Inflammatory macrophage treated with lipopolysaccharide for 4 hours (primary cell): ENCODE results near the gene PRPF38B.
"Not testable (repeated sequence)": the region's sequence is repeated elsewhere in the genome, so short reads cannot be mapped to it uniquely, and the experiment has no call there.

ENCODE experiments used
- DNase-seq: peaks from one replicate; pipeline ENCODE4 v3.0.0-alpha.2; 2020

Gene PRPF38B

GRCh38 chr1:108679586-108680213 is 12.4 kb upstream of the PRPF38B start:
- DNase-seq, result no peak

GRCh38 chr1:108681701-108682100 is 10.4 kb upstream of the PRPF38B start:
- DNase-seq, result not testable (repeated sequence)

- no peak for DNase-seq
Measured at GRCh38 chr1:108685529-108685928, 6.6 kb upstream of the PRPF38B start.

GRCh38 chr1:108686614-108687313 is 5.3 kb upstream of the PRPF38B start:
- no peak for DNase-seq

DNA sequence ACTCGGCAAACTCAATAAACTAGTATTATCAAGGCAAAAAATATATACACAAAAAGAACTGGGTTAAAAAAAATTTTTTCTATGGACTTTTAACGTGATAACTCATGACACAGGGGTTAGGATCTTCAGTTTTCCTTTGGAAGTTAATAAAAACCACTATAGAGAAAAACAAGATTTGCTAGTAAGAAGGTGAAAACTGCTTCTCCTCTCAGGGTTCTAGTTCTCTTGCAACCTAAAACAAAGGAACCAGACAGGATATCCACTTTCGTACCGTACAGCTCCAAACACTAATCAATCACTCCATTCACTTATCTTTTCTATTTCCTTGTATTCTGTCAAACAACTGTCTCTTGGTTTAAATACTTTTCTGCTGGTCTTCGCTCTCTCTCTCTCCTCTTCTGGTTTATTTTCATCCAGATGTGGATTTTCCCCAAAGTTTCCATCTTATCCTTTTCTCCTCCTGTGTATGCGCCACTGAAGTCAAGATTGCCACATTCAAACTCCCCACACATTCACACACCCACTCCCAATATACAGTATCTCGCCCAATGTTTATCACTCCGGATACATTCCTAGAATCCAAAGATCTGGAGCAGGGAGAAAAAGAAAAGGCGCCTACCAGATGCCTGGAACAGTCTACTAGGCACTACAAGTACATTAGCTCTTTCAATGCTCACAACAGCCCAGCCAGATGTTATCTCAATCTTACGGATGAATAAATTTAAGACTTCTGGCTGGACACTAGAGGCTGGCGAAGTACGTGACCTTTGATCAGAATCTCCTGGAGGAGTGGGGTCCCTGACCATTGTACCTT is 775 bp upstream of the PRPF38B start:
- DNase-seq, result no peak

- DNase-seq, result peak; percentile 66
Measured at GRCh38 chr1:108692724-108693655, 880 bp downstream of the PRPF38B start.

GRCh38 chr1:108695535-108695934 is 3.4 kb downstream of the PRPF38B start:
- peak; percentile 25 for DNase-seq

DNA sequence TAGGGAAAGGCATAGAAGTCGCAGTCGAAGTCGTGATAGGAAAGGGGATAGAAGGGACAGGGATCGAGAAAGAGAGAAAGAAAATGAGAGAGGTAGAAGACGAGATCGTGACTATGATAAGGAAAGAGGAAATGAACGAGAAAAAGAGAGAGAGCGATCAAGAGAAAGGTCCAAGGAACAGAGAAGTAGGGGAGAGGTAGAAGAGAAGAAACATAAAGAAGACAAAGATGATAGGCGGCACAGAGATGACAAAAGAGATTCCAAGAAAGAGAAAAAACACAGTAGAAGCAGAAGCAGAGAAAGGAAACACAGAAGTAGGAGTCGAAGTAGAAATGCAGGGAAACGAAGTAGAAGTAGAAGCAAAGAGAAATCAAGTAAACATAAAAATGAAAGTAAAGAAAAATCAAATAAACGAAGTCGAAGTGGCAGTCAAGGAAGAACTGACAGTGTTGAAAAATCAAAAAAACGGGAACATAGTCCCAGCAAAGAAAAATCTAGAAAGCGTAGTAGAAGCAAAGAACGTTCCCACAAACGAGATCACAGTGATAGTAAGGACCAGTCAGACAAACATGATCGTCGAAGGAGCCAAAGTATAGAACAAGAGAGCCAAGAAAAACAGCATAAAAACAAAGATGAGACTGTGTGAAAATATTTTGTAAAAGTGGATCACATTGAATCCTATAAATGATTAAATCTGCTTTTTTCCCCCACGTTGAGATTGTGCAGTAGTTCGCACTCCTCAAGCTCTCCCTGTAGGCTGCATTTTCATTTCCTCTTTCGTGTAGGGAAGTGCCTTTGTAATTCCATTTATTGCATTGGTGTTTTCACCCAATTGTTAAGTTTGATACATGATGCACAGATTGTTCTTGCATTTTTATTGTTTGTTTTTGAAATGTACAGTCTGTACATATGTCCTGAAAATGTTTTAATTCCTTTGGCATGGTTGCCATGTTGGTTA is 7.5 kb downstream of the PRPF38B start:
- DNase-seq, result peak; percentile 74

DNA sequence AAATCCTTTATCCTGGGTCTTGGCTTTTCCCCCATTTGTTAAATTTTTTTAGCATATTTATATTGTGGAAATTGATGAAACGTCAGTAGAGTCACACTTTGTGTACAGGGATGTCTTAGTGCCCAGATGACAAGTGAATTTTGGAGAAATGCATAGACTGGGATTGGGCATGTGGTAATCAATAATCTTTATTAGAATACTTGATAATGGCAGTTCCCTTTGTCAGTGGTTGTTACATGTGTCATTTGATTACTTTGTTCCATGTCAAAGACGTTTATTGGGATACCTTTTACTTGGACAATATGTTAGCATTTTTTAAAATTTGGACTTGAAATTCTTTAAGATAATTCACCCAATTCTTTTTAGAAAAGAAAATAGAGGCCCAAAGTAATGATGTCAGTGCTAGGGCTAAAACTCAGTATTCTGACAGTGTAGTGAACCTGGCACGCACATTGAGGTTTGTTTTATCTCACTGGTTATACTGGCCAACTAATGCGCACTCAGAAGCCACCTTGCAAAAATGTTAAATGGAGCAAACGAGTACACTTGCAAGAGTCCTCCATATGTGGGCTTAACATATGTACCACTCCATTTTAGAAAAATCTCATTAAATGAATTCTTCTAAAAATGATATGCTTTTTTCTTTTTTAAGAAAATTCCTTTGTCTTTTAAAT is 9.2 kb downstream of the PRPF38B start:
- no peak for DNase-seq

DNA sequence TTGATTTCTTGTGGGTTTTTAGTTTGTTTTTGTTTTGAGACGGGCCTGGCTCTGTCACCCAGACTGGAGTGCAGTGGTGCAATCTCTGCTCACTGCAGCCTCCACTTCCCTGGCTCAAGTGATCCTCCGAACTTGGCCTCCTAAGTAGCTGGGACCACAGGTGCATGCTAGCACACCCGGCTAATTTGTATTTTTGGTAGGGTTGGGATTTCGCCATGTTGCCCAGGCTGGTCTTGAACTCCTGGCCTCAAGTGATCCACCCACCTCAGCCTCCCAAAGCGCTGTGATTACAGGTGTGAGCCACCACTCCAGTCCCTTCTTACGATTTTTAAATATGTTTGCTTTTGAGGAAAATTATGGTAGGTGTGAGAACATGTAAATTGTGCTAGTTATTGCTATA is 10.0 kb downstream of the PRPF38B start:
- DNase-seq, result not testable (repeated sequence)

GRCh38 chr1:108703939-108704338 is 11.8 kb downstream of the PRPF38B start:
- peak; percentile 33 for DNase-seq

GRCh38 chr1:108704496-108704895 is 12.4 kb downstream of the PRPF38B start:
- no peak for DNase-seq

GRCh38 chr1:108706643-108707042 is 14.5 kb downstream of the PRPF38B start:
- no peak for DNase-seq

DNA sequence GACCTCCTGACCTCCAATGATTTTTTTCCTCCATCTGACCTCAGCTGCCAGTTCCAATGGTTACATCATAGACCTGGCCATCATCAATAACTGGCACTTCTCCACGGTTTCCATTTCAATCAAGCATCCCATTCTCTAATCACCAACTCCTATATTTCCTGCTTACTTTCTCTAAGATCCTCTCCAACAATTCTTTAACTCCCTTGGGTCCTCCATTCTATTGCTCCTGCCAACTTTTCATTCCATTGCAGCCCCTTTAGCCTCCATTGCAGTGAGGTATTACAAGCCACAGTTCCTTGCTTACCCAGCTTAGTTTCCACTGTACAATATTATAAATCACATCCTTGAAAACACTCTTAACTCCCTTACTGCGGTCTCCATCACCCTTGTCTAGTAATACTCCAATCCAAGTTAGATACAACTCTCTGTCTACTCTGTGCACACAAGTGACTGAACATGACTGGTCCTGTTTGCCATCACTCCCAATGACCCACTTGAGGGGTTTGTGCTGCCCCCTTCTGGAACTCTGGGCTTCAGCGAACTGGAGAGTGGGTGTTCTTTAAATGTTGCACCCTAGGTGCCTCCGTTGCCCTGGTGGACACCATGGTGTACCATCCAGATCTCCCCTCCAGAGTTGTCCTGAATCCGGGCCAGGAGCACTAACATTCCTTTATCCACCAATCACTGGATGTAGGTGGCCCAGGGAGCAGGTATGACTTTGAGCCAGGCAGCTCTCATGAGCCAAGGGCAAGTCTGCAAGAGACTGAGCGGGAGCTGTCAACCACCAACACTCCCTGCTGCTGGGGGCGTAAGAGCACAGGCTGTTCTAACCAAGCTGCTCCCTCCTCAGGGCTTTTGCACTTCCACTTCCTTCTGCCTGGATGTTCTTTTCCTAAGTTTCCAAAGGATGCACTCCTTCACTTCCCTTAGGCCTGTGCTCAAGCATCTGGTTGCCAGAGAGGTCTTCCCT is 16.9 kb downstream of the PRPF38B start:
- peak; percentile 30 for DNase-seq

DNA sequence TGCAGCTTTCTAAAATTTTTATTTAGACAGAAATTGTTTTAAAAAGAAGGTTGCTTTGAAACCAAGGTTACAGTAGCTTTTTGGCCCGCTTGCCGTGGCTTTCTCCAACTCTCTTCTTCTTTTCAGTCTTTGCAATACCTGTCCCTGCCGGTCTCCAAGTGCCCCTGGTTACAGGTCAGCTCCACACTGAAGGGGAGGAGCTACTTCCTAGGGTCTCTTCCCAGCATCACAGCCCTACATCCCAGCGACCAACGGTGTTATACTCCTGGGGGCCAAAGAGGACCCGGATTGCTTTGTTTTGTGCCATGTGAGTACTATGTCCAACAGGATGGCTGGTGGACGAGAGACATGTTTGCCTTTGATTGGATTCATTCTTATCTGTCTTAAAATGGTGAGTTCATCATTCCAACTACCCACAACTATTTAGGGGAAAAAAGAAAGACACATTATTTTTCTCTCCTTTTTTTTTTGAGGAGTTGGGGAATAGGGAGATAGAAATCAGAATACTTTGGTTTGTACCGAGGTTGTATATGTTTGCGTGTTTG is 20.6 kb downstream of the PRPF38B start, which contains the start of gene FNDC7:
Gene FNDC7 (plus strand): TSS at position 303 of the 545 bp plus-strand sequence. CDS start 26 bp downstream, at position 329.
- no peak for DNase-seq

DNA sequence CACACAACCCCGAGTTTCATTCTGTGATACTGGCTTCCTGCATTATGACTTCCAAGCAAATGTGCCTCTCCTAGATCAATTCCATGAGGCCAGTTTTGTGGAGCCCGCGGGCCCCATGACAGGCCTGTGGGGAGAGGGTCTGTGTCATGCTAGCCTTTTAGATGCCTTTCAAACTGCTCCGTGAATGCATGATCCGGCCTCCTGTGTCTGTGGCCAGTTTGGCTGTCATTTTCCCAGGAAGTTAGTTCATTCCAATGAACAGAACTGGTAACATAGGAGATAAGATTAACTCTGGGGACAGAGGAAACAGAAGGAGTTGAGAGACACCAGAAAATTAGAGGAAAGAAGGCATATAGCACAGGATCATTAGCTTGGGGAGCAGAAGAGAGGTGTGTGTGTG is 23.8 kb downstream of the PRPF38B start:
- DNase-seq, result no peak

GRCh38 chr1:108716437-108717230 is 24.5 kb downstream of the PRPF38B start:
- no peak for DNase-seq

DNA sequence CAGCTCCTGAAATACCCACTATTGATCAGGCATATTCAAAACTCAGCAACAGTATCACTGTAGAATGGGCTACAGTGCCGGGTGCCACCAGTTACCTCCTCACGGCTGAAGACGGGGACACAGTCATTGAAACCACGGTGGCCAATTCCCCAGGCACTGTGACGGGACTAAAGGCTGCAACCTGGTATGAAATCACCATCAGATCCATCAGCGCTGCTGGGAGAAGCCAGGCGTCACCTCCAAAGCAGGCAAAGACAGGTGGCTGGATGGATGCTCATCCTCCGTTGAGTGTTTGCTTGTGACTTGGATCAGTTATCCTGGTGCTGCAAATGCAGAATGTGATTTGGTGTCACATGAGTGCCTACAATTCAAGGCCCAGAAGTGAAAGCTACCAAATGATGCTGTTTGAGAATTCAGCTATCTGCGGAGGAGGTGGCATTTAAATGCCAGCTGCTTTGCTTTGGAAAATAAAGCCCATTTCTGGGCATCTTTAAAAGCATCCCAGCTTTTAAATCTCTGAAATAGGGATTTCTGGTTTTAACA is 25.7 kb downstream of the PRPF38B start:
- no peak for DNase-seq
